HG03175 (cell line): ENCODE measurements around the gene CCM2L.

ENCODE experiments used
- ATAC-seq: cut with Tn5 transposase; IDR thresholded peaks from one replicate; pipeline ENCODE4 v1.9.1; 2021; ENCODE audit warnings: mild to moderate bottlenecking, moderate library complexity; ENCODE audit not compliant: unreplicated experiment

CCM2L gene

DNA sequence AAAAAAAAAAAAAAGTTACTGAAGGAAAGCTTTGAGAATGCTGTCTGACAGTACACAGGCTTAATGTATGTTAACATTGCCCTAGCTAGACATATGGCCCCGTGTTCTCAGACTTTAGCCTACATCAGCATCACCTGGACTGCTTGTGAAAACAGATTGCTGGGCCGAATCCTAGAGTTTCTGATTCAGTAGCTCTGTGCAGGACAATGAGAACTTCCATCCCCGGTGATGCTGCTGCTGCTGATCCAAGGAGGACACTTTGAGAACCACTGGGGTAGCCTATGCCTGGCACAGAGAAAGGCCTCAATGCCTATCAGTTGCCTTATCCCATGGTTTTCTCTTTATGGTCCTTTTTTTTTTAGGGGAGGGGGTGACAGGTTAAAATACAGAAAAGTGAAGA is 43.4 kb downstream of the CCM2L start:
- ATAC-seq = no peak

GRCh38 chr20:32056708-32057483 is 46.7 kb downstream of the CCM2L start:
- ATAC-seq = no peak

DNA sequence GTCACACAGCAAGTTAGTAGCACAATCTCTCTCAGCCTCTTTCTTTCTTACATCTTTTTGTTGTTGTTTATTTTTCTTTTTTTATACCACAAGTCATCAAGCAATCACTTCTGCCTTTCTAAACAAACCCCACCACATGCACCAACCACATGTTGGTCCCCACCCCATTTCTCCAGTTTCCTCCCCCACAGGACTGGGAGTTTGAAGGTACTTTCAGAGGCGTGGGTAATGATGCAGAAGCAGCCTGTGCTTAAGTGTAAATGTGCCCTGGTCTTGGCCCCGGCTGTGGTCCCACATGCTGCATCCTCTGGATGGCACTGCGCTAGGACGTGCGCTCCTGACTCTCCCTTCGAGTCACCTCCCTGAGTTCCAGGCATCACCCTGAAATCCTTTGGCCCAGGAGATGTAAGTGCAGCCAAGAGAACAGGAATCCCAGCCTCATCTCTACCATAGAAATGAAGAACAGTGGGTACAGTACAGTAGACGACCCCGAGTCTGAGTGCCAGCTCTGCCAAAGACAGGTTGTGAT is 47.5 kb downstream of the CCM2L start:
- no peak for ATAC-seq

DNA sequence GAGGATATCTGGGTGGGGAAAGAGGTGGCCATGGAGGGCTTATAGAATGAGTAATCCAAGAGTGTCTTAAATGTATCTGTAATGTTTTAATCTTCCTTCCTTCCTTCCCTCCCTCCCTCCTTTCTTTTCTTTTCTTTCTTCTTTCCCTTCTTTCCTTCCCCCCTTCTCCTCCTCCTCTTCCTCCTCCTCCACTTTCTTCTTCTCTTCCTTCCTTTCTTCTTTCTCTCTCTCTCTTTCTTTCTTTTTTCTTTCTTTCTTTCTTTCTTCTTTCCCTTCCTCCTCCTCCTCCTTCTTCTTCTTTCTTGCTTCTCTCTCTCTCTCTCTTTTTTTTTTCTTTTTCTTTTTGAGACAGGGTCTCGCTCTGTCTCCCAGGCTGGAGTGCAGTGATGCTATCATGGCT is 49.0 kb downstream of the CCM2L start:
- no peak for ATAC-seq

DNA sequence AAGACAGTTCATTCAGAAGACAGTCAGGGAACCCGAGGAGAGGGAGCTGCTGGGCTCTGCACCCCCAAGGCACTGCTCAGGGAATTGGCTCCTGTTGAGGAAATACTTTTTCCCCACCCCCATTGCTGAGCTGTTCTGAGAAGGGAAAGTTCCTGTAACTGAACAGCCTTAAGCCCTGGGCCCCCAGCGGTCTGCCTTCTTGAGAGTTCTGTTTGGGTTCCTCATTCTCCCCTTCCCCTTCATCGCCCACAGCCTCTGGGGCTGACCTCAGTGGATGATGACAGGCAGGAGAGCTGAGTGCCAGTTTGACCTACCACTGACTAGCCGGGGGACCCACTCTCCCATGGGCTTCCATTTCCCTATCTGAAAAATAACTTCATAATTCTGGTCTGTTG is 52.5 kb downstream of the CCM2L start:
- peak; percentile 40 for ATAC-seq

DNA sequence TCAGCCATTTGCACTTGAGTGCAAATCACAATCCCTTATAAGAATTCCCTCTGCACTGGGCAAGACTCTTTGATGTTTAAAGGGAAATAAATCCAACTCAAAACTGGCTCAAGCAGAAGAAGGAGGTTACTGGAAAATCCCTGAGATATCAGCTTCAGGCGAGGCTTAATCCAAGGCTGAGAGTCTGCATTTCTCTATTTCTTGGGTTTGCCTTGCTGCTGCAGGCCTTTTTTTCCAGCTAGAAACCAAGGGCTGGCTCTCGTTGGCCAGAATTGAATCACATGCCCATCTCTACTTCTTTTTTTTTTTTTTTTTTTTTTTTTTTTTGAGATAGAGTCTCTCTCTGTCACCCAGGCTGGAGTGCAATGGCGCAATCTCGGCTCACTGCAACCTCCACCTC is 53.5 kb downstream of the CCM2L start:
- ATAC-seq = no peak

GRCh38 chr20:32064667-32065066 is 54.4 kb downstream of the CCM2L start:
- no peak for ATAC-seq

DNA sequence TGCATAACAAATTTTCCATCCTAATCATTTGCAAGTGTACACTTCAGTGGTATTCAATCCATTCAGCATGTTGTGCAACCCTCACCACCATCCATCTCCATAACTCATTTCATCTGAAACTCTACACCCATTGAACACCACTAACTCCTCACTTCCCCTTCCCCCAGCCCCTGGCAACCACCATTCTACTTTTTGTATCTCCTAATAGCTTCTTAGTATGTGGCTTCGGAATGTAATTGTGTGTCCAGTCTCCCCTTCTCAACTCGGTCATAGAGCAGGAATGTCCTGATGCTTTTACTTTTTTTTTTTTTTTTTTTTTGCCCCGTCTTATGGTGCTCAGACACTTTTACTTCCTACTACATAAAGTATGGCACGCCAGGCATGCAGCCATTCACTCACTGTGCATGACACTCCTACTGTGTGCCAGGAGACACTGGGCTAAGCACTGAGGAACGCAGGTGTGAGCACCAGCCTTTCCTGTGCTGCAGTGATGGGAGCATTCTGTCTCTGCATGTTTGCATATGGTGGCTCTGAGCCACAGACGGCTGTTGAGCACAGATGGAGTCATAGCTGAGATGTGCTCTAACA is 57.1 kb downstream of the CCM2L start:
- no peak for ATAC-seq

DNA sequence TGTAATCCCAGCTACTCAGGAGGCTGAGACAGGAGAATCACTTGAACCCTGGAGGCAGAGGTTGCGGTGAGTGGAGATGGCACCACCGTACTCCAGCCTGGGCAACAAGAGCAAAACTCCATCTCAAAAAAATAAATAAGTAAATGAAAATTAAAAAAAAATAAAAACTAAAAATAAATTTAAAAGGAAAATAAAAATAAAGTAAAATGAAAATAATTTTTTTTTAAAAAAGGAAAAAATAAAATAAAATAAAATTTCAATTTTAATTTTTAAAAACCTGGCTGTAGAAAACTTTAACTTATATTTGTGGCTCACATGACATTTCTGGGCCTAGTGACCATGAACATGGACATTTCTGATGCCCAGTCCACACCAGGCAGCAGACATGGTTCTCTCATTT is 57.9 kb downstream of the CCM2L start:
- no peak for ATAC-seq

DNA sequence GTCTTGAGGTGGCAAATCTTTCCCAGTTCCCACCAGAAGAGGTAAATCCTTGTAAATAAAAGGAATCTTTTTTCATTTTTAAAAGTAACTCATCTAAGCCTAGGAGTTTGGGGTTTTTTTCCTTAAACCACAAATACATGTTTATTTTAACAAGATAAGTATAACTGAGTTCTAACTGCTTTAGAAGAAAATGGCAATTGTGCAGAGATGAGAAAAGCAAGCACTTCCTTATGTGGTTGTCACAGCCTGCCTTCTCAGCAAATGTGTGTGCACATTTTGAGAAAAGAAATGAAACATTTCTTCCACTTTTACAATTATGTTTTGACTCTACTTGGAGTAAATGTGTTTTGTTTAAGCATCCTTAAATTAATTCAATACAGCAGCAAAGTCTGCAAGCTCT is 59.5 kb downstream of the CCM2L start:
- ATAC-seq = no peak

- no peak for ATAC-seq
Measured at GRCh38 chr20:32070282-32070681, 60.0 kb downstream of the CCM2L start.

DNA sequence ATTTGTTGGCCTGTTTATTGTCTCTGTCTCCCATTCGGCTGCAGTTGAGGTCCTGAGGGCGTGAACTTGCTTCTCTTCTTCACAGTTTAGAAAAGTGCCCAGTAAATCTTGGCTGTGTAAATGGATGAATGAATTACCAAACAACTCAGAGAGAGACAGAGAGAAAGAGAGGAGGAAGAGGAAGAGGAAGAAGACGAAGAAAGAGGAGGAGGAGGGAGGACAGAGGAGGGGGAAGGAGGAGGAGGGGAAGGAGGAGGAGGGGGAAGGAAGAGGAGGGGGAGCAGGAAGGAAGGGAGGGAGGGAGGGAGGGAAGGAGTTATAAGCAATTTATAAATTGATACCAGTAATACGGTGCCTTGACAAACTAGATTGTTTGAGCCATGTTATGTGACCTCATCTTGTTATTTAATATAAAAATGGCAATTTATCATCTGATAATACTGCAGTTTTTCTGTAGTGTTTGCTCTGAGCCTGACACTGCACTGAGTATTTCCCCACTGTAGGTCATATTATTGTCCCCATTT is 60.5 kb downstream of the CCM2L start:
- ATAC-seq = no peak

DNA sequence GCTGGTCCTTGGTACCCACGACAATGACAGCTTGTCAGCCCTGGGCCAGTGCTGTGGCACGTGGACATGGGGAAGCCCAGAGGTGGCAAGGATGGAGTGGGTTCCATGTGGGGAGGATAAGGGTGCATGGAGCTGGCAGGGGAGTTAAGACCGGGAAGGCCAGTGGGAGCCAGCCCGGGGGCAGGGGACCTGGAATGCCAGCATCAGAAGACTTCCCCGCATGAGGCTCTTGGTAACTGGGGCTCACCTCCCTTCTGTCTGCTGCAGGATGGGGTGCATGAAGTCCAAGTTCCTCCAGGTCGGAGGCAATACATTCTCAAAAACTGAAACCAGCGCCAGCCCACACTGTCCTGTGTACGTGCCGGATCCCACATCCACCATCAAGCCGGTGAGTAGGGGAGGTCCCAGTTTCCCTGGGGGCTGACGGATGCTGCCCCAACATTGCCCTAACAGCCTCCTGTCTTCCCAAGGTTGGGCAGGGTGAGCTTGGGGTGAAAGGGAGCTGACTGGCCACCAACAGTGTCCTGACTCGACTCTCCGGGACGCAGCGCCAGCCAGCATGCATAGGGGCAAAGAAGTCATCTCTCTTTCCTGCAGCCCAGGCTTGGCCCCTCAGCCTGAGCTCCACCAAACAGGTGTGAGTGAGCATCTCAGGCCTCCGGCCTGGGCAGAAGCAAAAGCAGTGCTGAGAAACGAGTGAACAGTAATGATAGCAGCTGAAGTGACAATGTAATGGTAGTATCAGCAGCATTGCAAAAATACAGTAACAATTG is 61.3 kb downstream of the CCM2L start:
- no peak for ATAC-seq

- ATAC-seq = no peak
Measured at GRCh38 chr20:32072168-32072750, 62.0 kb downstream of the CCM2L start.

DNA sequence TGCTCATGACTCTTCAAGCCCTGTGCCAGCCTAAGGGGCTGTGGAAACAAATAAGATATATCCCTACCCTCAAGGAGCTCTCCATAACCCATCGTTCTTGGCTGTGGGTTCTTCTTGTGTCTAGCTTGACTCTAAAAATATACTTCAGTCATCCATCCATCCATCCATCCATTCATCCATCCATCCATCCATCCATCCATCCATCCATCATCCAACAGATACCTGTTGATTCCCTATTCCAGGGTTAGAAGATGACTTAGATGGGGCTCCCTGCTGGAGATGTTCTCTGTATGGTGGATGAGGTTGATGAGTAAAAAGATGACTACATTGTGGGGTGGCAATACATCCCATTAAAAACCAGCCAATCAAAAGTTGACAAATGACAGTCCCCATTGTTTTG is 65.3 kb downstream of the CCM2L start:
- no peak for ATAC-seq

GRCh38 chr20:32077190-32077589 is 67.0 kb downstream of the CCM2L start:
- no peak for ATAC-seq

- no peak for ATAC-seq
Measured at GRCh38 chr20:32078322-32078721, 68.1 kb downstream of the CCM2L start.

DNA sequence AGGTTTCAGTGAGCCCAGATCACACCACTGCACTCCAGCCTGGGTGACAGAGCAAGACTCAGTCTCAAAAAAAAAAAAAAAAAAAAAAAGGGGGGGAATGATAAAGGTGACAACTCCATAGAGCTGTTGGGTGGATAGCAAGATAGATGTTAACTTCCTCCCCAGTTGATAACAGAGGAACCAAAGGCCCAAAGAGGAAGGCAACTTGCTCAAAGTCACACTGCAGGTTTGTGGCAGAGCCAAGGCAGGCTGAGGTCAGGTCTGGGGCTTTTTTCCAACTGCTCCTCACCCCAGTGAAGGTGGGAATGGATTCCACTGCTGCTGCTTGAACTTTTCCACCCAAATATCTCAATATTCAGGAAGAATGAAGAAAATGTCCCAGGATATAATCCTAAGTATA is 68.6 kb downstream of the CCM2L start:
- no peak for ATAC-seq

- ATAC-seq = no peak
Measured at GRCh38 chr20:32079655-32080109, 69.4 kb downstream of the CCM2L start.

DNA sequence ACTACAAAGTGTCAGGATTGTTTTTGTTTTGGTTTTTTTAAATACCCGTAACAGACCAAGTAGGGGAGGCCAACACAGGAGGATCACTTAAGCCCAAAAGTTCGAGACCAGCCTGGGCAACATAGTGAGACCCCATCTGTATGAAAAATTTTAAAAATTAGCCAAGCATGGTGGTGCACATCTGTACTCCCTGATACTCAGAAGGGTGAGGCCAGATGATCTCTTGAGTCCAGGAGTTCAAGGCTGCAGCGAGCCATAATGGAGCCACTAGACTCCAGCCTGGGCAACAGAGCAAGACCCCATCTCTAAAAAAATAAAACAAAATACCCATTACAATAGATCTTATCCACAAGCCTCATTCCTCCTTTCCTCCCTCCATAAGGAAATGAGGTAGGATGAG is 70.5 kb downstream of the CCM2L start:
- no peak for ATAC-seq
